Dermis microvascular lymphatic vessel endothelial cell (primary cell): ENCODE results near the gene CCSER1. TPM values are rescaled to one million over a fixed set of nuclear protein-coding genes. Genes with fewer than 3 reads are reported as not detected.
"Not testable (repeated sequence)": the region's sequence is repeated elsewhere in the genome, so short reads cannot be mapped to it uniquely, and the experiment has no call there.

Experiments
- DNase-seq, 2 donors: peaks; one replicate each; pipeline versions ENCODE4 v3.0.0 to v3.0.0-alpha.2; 2010; ENCODE audit warnings: low read depth in 2 of 2
- total RNA-seq: library from RNA; depleted of rRNA; stranded (reverse); fragments of >200 nt; gene quantifications from 2 replicates; pipeline ENCODE4 v1.2.1, GENCODE V29; 2014

The CCSER1 gene
- total RNA-seq, 1 donor from 2014 or later, result 0.13 TPM

DNA sequence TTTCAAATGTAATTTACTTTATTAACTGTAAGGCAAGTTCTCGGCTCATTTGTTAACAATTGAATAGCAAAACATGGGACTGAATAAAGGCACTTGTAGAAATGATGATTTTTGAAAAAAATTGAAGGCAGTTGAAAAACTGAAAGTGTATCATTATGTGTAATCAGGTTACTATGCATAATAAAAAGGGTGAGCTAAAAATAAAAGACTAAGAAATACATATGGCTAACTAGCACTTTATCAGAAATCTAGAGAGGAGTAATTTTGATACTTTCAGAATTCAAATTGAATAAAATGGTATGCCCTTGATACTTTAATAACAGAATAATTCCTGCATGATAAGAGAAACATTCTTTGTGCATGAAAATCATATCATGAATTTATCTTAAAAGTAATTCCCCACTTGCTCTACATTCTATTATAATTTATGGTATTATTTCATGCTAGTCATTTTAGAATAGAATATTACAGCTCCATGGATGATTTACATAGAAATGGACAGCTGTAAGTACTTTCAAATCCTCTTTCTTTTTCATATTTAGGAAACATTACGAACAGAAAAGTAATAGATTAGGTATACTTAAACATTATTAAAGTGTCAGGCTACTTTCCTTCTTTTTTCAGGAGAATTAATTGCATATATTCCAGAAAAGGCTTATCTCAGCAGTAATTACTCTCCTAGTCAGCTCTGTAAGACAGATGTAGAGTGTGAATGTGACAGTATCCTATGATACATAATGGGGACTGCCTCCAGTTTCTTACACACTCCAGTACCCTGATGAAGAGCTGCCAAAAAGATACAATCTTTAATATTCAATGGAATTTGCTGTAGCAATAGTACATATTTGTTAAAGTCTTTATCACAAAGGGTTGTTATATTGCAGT, 697.3 kb downstream of the CCSER1 start:
- no peak for DNase-seq

DNA sequence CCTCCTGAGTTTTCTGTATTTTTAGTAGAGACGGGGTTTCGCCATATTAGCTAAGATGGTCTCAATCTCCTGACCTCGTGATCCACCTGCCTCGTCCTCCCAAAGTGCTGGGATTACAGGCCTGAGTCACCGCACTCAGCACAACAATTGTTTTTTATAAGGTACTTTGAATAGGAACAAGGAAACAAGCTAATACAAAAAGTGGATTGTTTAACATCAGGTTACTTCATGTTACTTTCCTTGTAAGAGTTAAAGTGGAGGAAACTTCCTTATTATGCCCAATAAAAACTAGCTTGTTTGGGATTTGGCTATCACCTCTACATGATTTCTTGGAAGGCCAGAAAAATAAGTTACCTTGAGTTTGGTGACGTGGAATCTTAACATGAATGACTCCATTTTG, 698.7 kb downstream of the CCSER1 start:
- no peak for DNase-seq

DNA sequence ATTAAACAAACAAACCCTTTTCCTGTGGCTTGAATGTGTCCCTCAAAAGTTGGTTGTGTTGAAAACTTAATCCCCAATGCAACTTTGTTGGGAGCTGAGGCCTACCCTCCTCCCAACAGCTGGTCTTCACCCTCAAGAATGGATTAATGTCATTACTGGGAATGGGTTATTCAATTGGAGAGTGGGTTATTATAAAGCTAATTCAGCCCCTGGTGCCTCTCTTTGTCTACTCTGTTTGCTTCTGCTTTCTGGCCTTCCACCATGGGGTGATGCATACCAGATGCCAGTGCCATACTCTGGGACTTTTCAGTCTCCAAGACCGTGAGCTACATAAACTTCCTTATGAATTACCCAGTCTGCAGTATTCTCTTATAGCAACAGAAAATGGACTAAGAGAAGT, 706.5 kb downstream of the CCSER1 start:
- no peak for DNase-seq

DNA sequence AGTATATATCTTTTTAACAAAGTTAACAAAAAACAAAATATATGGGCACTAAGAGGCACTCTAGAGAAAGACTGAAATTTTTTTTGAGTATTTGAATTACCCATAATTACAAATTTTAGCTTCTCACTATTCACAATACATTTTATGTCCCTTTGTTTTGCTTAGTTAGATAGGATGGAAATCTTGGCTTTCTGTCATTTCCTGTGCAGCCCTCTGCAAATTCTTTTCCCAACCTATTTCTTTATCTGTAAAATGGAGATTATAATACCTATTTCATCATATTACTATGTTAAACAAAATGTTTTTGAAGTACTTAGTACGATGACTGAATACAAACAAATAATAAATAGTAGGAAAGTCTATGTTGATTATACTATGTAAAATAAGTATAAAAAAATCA, 710.0 kb downstream of the CCSER1 start:
- DNase-seq, result peak in 1 of 2 donors; percentile 10

DNA sequence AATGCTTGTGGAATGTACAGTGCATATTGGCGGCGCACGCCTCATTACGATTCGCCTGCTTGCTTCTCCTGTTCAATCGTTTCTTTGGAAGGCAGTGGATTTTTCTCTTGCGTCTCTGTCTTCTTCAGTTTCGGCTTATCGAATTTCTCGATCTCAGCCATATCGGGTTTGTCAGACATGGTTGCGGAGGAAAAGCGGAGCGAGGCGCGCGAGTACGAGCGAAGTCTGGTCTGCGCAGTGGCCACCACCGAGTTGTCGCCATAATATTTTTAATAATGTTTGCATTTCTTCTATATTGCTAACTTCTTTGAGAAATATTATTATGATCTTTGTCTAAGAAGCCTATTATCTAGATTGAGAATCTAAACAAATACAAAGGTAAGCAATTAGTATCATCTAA, 711.7 kb downstream of the CCSER1 start:
- DNase-seq, result not testable (repeated sequence)

DNA sequence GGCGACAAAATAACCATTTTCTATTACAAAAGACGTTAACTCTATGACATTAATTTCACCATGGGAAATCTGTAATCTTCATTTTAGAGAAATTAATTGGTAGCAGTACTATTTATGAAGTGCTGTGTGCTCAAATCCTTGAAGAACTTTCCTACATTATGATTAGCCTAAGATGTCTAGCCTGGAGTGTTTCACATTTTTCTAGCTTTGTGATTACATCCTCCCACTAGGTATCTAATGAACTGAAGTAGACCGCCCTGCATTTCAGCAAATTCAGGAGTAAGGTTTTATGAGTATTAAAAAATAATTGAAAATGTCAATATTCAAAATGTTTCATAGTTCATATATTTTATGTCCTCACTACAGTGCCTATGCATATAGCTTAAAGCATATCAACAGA, 713.1 kb downstream of the CCSER1 start:
- no peak for DNase-seq

DNA sequence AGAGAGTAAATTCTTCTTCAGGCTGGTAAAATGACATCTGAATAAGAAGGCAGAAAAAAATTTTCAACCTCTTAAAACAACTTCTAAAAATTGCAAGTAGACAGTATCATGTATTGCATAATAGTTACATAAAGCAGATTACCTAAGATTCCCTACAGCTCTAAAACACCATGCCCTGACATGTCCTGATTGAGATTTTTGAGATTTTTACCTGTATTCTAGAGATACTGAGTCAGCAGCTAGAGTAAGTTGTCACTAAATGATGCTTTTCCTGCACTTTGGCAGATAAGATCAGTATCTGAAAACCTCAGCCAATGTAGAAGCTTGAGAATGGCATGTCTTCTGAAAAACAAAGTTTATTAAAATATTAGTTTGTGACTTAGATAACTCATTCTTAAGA, 713.6 kb downstream of the CCSER1 start:
- DNase-seq, result no peak

DNA sequence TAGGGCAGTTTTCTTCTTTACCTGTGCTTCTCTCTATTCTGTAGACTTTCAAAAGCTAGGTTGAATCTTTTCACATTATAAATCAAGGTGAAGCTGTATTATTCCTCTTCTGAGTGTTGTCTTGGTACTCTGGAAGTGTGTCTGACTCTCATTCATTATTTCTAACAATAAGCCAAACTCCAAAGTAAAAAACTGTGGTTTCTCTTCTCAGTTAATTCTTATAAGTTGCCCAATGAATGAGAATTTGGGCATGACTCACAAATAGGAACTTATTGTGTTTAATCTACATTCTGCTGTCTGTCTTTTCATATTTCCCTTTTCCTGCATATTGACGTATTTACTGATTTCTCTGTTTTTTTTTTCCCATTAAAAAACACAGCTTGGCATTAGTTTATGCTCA, 714.5 kb downstream of the CCSER1 start:
- peak in 1 of 2 donors; percentile 38 for DNase-seq

DNA sequence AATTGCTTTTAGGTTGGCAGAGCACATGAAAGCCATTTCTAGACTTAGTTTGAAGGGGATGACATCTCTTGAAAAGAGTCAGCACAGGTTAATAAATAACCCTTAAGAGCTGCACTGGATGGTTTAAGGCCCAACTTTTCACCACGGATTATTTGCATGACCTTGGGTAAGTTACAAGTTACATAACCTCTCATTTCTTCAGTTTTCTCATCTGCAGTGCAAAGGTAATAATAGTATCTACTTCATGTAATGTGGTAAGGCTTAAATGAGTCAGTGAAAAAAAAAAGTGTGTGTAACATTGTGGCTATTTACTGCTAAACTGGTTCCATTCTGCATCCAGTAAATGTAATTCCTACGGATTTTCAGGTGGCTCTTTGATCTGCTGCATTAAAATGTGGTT, 715.8 kb downstream of the CCSER1 start:
- DNase-seq, result no peak

DNA sequence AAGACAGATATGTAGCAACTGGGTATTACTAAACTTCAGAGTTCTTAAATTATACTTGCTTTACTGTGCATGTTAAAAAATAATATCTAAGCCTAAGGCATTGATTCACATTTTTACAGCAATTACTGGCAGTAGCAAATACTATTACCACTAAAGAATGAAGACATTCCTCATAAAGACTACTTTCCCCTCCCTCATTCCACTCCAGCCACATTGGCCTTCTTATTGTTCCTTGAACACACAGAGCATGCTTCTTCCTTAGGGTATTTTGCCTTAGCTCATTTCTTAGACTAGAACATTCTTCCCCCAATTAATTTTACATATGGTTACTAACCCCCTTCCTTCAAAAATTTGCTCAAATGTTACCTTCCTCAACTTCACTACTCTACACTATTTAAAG, 717.0 kb downstream of the CCSER1 start:
- no peak for DNase-seq

DNA sequence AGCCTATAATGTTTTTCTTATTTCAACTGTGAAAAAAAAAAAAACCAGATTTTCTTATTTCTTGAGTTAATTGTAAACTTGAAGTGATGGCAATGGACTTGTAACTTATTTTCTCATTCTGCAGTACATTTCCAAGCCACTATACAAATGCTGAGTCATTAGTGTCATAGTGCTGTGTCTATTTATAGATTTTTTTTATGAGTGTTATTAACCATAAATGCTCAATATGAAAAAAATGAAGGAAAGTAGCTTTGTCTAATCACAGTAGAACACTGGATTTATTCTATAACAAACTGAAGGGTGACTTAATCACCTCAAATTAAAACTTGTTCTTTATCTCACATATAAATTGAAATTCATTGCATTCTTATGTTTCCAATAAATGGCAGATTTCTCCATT, 718.6 kb downstream of the CCSER1 start:
- peak in 1 of 2 donors; percentile 28 for DNase-seq

DNA sequence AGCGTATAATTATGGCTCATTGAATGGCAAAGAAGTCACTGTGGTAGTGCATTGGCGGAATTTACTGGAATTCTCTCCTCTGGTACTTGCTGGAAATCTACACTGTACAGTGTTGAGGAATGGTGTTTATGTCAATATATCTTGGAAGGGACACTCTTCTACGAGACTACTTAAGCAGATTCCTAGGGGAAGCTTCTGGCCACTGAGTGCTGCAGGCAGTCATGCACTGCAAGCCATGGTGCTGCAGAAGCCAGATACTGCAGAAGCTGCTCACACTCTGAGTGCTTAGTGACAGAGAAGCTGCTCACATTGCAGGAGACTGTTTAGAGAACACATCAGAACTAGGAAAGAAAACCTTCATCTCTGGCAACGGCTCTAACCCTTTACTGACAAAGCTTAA, 725.0 kb downstream of the CCSER1 start:
- no peak for DNase-seq

DNA sequence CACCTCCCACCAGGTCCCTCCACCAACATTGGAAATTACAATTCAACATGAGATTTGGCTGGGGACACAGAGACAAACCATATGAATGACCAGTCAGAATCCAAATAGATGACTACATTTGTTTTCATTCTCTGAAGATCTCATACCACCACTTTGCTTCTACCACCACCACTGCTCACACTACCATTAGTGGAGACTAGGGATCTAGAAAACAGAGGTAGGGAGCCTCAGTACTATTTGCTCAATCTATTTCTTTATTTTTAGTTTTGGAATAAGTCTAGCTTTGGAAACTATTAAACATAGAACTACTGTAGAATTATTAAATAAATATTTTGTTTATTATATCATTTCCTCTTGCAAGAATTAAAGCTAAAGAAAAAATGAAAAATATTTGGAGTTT, 727.9 kb downstream of the CCSER1 start:
- DNase-seq, result peak in 1 of 2 donors; percentile 1

DNA sequence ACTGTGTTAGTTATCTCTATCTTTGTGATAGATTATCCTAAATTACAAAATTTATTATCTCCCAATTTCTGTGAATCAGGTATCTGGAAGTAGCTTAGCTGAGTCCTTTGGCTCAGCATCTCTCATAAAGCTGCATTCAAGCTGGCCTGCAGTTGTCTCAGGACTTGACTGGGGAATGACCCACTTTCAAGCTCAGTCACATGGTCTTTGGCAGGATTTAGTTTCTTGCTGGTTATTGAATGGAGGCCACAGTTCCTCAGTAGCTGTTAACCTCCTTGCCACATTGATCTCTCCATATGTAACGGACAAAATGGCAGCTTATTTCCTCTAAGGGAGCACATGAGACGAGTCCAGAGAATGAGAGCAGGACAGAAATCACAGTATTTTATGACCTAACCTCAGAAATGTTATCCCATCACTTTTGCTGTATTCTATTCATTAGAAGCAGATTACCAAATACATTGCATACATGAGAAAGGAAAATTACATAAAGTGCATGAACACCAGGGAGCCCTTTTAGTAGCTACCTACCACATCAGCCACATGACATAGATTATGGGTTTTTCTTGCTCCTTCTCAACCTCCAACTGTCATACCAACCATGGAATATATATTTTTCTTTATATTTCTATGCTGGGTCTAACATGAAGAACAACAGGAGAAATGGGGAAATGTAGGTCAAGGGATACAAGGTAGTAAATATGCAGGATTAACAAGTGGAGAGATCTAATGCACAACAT, 730.1 kb downstream of the CCSER1 start:
- DNase-seq, result no peak

DNA sequence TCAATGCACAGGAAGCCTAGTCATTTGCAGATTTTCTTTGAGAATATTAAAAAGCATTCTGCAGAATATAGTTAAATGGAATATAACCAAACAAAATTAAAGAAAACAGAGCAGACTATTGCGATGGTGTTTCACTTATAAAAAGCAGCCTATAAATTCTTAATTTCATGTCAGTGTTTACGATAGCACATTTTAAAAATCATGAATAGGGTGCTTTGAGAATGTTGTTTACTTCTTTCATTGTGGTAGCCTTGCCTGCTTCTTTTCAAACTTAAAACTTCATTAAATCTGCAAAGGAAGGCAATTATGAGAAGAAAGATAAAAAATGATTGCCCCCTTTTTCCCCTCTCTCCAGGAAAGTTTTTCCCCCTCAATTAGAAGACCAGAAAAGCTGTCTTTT, 748.6 kb downstream of the CCSER1 start:
- DNase-seq, result no peak

DNA sequence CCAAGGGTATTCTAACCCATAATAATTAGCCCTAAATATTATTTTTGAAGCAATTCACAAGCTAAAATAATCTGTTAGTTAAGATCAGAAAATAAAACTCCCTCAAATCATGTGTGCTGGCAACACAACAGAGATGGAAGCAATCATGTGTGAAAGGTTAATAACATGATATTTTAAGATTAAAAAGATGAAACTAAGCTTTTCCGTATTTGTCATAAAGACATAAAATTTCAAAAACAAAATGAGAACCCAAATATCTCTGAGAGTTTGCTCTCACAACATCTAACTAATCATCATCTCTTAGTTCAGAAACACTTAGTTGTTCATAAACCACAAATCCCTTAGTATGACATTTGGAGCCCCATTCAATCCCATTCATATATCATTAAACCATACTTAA, 749.1 kb downstream of the CCSER1 start:
- no peak for DNase-seq

DNA sequence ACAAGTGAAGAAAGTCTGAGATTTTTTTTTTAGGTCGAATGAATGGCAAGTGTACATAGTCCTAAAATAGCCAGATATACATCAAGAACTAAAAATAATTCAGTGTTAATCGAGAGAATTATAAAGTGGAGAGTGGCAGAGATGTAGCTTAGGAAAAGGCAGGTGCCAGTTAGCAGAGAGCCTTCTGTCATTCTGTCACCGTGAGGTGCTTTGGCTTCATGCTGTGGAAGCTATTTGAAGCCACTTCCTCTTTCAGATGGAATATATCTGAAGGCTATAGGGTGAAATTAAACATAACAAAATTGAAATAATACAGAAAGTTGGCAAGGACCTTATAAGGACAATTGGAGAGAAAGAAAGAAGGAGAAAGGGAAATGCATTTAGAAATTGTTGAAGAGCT, 756.3 kb downstream of the CCSER1 start:
- DNase-seq, result no peak

DNA sequence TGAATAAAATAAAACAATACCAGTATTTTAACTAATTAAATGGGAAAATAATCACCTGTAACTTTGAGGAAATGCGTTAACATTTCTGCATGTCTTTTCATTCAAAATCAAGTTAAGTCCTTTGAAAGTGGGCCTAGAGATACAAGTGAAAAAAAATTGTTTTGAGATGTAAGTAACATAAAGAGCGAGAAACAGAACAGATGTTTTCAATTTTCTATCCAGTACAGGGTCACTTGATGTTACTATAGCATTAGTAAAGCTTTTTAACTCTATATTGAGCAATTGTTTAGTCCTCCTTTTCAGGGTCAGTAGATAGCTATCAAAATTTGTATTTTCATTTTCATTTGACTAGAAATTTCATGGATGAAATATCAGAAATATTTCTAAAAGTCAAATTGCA, 761.4 kb downstream of the CCSER1 start:
- DNase-seq, result no peak

DNA sequence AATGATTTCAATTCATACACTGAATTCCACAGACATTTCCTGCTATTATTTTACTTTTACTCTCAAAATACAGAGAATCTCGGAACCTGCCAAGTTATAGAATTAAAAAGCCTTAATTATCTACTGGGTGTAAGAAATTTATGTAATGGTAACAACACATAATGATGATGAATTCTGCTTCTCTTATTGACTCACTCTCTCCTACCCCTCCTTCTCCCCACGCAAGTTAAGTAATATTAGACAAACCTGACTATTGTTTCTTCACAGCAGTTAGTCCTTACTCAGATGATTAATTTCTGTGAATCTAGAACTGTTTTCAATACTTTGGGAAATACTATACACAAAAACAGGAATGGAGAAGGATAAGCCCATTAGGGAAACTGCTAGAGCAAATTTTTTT, 762.0 kb downstream of the CCSER1 start:
- peak in 1 of 2 donors; percentile 11 for DNase-seq

DNA sequence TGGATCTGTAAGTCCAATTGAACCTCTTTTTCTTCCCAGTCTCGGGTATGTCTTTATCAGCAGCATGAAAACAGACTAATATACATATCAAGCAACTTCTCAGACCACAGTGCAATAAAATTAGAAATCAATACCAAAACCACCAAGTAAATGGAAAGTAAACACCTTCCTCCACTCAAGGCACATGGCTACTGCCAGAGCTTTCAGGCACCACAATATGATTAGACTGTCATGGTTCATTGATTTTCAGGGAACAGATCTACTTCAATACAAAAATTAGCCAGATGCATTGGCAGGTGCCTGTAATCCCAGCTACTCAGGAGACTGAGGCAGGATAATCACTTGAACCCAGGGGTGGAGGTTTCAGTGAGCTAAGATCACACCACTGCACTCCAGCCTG, 776.2 kb downstream of the CCSER1 start:
- not testable (repeated sequence) for DNase-seq

DNA sequence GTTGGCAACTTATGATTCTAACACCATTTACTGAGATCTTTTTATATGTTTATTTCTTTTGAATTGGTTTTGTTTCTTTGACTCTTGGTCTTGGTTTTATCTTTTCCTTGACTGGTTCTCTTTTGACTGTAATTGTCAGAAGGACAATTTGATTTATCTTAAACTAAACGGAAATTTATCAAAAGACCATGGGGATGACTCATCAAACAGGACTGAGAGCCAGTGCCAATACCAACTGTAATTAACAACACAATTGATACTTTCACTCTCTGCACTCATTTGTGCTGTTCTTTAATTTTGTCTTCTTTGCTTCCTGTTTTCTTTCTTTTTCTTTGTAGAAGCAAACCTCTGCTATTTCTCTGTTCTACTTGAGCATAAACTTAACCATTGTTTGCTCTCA, 776.8 kb downstream of the CCSER1 start:
- DNase-seq, result peak in 1 of 2 donors; percentile 36

DNA sequence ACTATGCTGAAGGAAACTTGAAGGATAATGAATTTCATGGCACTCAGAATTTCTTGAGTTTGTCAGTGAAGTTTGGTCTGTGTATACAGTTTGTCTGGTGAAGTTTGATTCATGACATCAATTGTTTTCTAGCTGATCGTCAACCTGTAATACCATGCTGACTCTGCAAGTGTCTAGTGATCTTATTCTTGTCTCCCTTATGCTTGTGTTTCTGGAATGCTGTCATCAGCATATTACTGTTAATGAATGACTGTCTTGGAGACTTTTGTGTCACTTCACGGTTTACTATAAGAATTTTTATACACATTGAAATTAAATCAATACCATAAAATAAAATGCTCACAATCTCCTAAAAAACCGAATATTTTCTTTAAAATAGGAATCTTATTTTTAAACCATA, 779.0 kb downstream of the CCSER1 start:
- DNase-seq, result no peak
